K562 (cell line): ENCODE data around the gene SETD1B. TPM values are rescaled to one million over a fixed set of nuclear protein-coding genes. Genes with fewer than 3 reads are reported as not detected.

Source experiments
- AFF1 ChIP-seq, 2 experiments: fragments of 450-650 bp; IDR thresholded peaks; 2 replicates each; pipeline ENCODE4 v1.6.1; 2018; ENCODE audit warnings: mild to moderate bottlenecking in 2 of 2, low read depth in 1 of 2; ENCODE audit not compliant: partially characterized antibody in 2 of 2
- ATF3 ChIP-seq, 2 experiments: fragments of 450-650 bp in 1 of 2; sonication (generic) in 1 of 2; formaldehyde crosslinking in 1 of 2; IDR thresholded peaks in 1 of 2; conservative IDR thresholded peaks in 1 of 2; 2 replicates each; pipeline versions ENCODE4 v1.6.1 to v1.8.1; 2016 to 2023; ENCODE audit warnings: mild to moderate bottlenecking in 2 of 2, moderate library complexity in 2 of 2, inconsistent platforms in 1 of 2, missing genetic modification reagents in 1 of 2
- PBX2 ChIP-seq, 2 experiments: IDR thresholded peaks in 1 of 2; conservative IDR thresholded peaks in 1 of 2; 2 replicates each; pipeline ENCODE4 v1.6.1; 2016; ENCODE audit warnings: low read depth in 2 of 2, mild to moderate bottlenecking in 1 of 2, missing compliant biosample characterization in 1 of 2, missing genetic modification characterization in 1 of 2, moderate library complexity in 1 of 2
- POLR2AphosphoS2 ChIP-seq: IDR thresholded peaks from 2 replicates; pipeline ENCODE4 v1.6.1; 2012; ENCODE audit warnings: low read length, improper control_type of control experiment
- POU5F1 ChIP-seq: fragments of 150-350 bp; IDR thresholded peaks from 2 replicates; pipeline ENCODE4 v1.6.1; 2014; ENCODE audit warnings: borderline replicate concordance, low read length, low read depth, mild to moderate bottlenecking; ENCODE audit not compliant: partially characterized antibody
- SLC30A9 ChIP-seq: fragments of 250-450 bp; sonication (Bioruptor Pico); IDR thresholded peaks from 2 replicates; pipeline ENCODE4 v1.8.0; 2022; ENCODE audit warnings: mild to moderate bottlenecking, moderate library complexity
- SNRNP70 ChIP-seq: fragments of 200-400 bp; formaldehyde crosslinking; optimal IDR thresholded peaks from 2 replicates; pipeline ENCODE3; 2017; ENCODE audit warnings: low read depth, low read length
- TCFL5 ChIP-seq: fragments of 250-450 bp; sonication (Bioruptor Pico); conservative IDR thresholded peaks from 2 replicates; pipeline ENCODE4 v1.6.1; 2021; ENCODE audit warnings: mild to moderate bottlenecking, moderate library complexity, matching md5 sums
- TRIM25 ChIP-seq: fragments of 450-650 bp; IDR thresholded peaks from 2 replicates; pipeline ENCODE4 v1.7.0; 2016; ENCODE audit warnings: borderline replicate concordance
- ZBTB34 ChIP-seq: fragments of 250-450 bp; sonication (Bioruptor Pico); IDR thresholded peaks from 2 replicates; pipeline ENCODE4 v1.8.0; 2021; ENCODE audit warnings: mild to moderate bottlenecking, moderate library complexity
- ZNF133 ChIP-seq: fragments of 250-450 bp; sonication (Bioruptor Pico); IDR thresholded peaks from 2 replicates; pipeline ENCODE4 v1.4.0; 2020; ENCODE audit warnings: mild to moderate bottlenecking
- ZNF184 ChIP-seq: sonication (generic); formaldehyde crosslinking; IDR thresholded peaks from 2 replicates; pipeline ENCODE4 v1.5.0; 2020; ENCODE audit warnings: missing genetic modification reagents
- ZNF511 ChIP-seq: sonication (generic); formaldehyde crosslinking; IDR thresholded peaks from 2 replicates; pipeline ENCODE4 v1.8.0; 2022; ENCODE audit warnings: mild to moderate bottlenecking, missing genetic modification reagents
- ZNF561 ChIP-seq: fragments of 450-650 bp; formaldehyde crosslinking; conservative IDR thresholded peaks from 2 replicates; pipeline ENCODE4 v1.4.0; 2020; ENCODE audit warnings: mild to moderate bottlenecking, moderate library complexity
- polyA plus RNA-seq, 8 experiments: library from polyadenylated mRNA; depleted of rRNA in 4 of 8; stranded (reverse) in 5 of 8; unstranded in 3 of 8; fragments of >200 nt; fragmentation: Nextera tagmentation in 2 of 8; fragmentation: Illumina TruSeq in 1 of 8; extraction: Ambion mirVana in 2 of 8; extraction: Trizol in 1 of 8; gene quantifications; 2 replicates each; pipeline versions ENCODE4 v1.2.1 to v1.2.3, GENCODE V29; 2011 to 2014; ENCODE audit warnings: inconsistent platforms in 1 of 8, missing spikeins in 1 of 8
- total RNA-seq, 7 experiments: library from RNA; depleted of rRNA in 6 of 7; stranded (reverse); fragments of >200 nt in 6 of 7; fragmentation: Illumina TruSeq in 2 of 7; extraction: Trizol in 2 of 7; gene quantifications; 2 replicates each; pipeline versions ENCODE4 v1.2.1 to v1.2.3, GENCODE V29; 2011 to 2021; ENCODE audit warnings: low replicate concordance in 1 of 7

Gene SETD1B
- total and polyA plus RNA-seq, 9 of the 15 experiments (the other 6 are each of a cell fraction or from before 2014, with no cell fraction given), result 0.48 to 26.6 (median 2.3) TPM

- TF ChIP-seq AFF1 (IDR thresholded peaks at IDR 0.05; ENCODE audit: low read depth in 1 of 2, partially characterized antibody in 2 of 2) (no peak), TCFL5 (CRISPR knock-in tag) (no peak), SNRNP70 (no peak), ZNF561 (no peak), PBX2 (CRISPR knock-in tag; IDR thresholded peaks at IDR 0.05; ENCODE audit: low read depth) (no peak), PBX2 (tag; conservative IDR thresholded peaks at IDR 0.05; ENCODE audit: low read depth) (no peak), SLC30A9 (CRISPR knock-in tag) (no peak), POU5F1 (no peak), POLR2AphosphoS2 (no peak), ZBTB34 (CRISPR knock-in tag) (no peak), ZNF511 (CRISPR knock-in tag) (no peak), ZNF184 (no peak), ZNF133 (CRISPR knock-in tag) (no peak), ATF3 (IDR thresholded peaks at IDR 0.05) (no peak), ATF3 (CRISPR knock-in tag; conservative IDR thresholded peaks at IDR 0.05) (no peak), TRIM25 (no peak)
Measured at GRCh38 chr12:121812320-121812871, 8.6 kb downstream of the SETD1B start (continued).
